UCSD-AML1 (cell line): Measurements from ENCODE around the gene RASSF3.

Source experiments
- DNase-seq: peaks from one replicate; lab custom pipeline; 2025; ENCODE audit not compliant: unreplicated experiment; lab: John Stamatoyannopoulos, UW

RASSF3 gene

GRCh38 chr12:64718649-64719048 is 108.4 kb downstream of the RASSF3 start:
- no peak for DNase-seq

GRCh38 chr12:64720884-64721283 is 110.6 kb downstream of the RASSF3 start:
- no peak for DNase-seq

DNA sequence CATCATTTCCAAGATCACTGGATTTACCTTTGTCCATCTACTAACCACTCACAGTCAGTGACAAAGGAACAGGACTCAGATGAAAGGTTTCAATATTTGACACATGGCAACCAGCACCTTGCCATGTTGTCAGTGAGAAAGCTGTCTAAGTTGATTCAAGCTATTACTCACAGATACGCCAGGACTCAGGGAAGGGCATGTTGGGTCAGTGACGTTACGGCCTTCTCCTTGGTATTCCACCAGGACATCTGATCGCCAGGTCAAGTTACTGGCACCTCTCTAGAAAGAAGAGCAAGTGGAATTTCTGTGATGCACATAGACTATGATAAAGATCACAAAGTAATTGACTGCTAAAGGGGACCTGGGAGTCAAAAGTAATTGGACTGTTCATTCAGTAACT is 112.5 kb downstream of the RASSF3 start:
- no peak for DNase-seq

- no peak for DNase-seq
Observed at GRCh38 chr12:64723630-64724029, 113.3 kb downstream of the RASSF3 start.

DNA sequence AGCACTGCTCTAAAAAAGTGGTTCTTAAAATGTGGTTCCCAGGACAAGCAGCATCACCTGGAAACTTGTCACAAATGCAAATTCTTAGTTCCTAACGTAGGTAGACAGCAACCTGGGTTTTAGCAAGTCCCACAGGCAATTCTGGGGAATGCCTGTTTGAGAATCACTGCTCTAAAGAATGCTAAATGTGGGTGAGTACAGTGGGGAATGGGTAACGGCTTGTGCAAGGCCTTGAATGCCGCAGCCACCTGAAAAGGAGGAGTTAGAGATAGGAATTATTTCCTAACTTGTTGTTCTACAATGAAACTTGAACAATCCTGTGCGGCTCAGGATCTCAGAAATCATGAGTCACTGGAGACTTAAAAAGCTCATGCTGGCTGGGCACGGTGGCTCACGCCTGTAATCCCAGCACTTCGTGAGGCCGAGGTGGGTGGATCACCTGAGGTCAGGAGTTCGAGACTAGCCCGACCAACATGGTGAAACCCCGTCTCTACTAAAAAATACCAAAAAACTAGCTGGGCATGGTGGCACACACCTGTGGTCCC is 114.0 kb downstream of the RASSF3 start:
- DNase-seq = no peak

DNA sequence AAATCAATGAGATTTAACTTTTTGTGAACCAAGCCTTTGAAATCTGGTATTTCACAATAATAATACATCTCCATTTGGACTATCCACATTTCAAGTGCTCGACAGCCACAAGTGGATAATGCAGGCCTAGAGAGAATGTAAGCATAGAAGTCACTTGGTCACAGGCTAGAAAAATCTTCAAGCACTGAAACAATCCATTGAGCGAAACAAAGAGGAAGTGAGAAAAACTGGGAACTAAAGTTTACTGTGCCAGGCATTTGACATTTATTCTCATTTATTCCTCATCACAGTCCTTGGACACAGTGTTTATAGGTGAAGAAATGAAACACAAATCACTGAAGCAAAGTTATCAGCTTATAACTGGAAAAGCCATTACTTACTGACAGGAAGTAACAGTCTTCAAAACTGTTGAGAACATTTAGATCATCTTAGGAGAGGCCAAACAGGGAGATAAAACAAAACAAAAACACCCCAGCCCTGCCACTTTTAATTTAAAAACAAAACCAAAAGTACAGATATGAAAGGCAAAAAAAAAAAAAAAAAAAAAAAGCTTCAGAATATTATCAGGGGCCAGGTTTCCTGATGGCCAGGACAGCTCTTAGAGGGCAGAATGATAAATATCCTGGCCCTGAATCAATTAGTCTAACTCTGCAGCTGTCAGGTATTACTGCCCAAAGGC is 119.8 kb downstream of the RASSF3 start:
- no peak for DNase-seq

- DNase-seq = no peak
Observed at GRCh38 chr12:64730588-64730969, 120.3 kb downstream of the RASSF3 start.

DNA sequence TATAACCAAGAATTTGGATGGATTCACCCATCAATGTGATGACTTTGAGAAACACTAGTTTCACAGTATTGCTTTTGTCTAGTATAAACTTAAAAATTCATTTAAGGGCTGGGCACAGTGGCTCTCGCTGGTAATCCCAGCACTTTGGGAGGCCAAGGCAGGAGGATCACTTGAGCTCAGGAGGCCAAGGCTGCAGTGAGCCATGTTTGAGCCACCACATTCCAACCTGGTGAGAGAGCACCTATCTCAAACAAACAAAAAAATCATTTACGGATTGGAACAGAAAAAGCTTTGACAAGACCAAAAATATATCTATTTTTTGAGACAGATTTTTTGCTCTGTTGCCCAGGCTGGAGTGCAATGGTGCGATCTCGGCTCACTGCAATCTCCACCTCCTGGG is 121.4 kb downstream of the RASSF3 start:
- no peak for DNase-seq

GRCh38 chr12:64733857-64734256 is 123.6 kb downstream of the RASSF3 start:
- no peak for DNase-seq

GRCh38 chr12:64735442-64735841 is 125.1 kb downstream of the RASSF3 start:
- no peak for DNase-seq

GRCh38 chr12:64736771-64737170 is 126.5 kb downstream of the RASSF3 start:
- no peak for DNase-seq

DNA sequence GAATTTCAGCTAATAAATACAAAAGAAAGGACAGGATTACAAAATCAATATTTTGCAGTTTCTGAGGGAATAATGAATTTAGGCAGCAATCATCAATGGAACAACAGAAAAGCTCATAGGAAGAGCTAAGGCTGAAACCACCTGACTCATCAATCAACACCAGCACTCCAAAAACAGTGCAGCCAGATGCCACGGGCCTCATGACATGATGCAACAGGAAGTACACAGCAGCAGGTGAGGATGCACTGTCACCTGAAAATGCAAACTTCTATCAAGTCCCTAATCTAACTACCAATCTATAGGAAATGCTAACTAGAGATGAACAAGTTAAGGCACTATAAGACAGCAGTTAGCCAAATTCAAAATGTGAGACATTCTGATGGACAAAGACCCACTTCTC is 127.2 kb downstream of the RASSF3 start:
- no peak for DNase-seq

DNA sequence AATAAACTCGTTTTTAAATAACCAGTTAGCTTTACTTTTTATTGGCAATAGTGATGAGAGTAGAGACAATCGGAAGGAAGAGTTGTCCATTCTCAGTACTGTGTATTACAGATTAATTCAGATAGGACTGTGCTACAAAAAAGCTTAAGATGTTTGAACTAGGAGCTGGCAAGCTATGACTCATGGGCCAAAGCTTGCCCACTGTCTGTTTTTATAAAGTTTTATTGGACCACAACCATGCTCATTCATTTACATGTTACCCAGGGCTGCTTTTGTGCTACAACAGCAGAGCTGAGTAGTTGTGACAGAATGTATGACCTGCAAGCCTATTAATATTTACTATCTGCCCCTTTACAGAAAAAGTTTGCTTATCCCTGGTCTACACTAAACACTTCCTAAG is 129.5 kb downstream of the RASSF3 start:
- no peak for DNase-seq

DNA sequence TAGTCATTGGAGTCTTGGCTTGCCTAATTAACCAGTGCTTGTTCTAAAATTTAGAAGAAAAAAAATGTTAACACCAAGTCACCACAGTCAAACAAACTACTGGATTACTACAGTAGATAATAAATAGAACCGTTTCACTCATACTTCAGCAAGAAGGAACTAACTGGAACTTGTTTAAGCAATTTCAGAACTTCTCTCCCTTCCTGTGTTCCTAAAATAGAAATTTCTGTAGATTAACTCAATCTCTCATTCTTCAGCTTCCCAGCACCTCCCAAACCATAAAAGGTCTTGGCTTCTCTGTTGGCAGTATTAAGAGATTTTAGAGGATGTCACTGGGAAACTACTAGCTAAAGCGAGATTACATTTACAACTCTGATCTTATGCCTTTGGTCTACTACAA is 130.4 kb downstream of the RASSF3 start:
- no peak for DNase-seq

GRCh38 chr12:64742416-64742815 is 132.1 kb downstream of the RASSF3 start:
- no peak for DNase-seq

DNA sequence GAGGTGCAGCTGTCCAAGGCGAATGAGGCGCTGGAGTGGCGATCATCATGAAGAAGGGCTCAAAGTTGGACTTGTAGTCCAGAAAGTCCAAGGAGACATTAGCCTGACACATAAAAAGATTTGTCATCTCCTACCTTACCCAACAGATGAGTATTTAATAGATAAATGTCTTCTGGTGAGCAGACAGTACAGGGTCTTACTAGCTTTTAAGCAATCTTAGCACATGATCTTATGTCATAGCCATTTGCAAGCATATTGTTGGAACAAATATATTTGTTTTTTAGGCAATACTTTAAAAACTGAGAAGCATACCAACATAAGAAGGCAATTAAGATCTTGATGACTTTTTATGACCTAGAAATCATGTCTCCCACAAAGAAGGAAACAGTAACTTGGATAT is 132.9 kb downstream of the RASSF3 start:
- DNase-seq = no peak

GRCh38 chr12:64744422-64745258 is 134.3 kb downstream of the RASSF3 start:
- DNase-seq = no peak

DNA sequence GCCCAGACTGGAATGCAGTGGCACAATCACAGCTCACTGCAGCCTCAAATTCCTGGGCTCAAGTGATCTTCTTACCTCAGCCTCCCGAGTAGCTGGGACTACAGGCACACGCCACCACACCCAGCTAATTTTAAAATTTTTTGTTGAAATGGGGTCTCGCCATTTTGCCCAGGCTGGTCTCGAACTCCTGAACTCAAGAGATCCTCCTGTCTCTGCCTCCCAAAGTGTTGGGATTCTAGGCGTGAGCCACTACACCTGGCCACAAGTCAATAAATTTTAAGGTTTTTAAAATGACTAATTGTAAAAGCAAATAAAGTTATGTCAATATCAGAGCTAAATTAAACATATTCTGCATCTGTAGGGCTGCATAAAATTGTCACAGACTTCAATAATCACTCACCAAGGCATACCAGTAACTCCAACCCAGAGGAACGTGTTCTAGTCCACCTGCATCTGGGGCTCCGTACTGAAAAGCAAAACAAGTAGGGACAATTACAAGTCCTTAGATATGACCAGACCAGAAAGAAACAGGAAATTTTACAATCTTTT is 135.0 kb downstream of the RASSF3 start:
- DNase-seq = no peak

- no peak for DNase-seq
Observed at GRCh38 chr12:64745980-64746379, 135.7 kb downstream of the RASSF3 start.

DNA sequence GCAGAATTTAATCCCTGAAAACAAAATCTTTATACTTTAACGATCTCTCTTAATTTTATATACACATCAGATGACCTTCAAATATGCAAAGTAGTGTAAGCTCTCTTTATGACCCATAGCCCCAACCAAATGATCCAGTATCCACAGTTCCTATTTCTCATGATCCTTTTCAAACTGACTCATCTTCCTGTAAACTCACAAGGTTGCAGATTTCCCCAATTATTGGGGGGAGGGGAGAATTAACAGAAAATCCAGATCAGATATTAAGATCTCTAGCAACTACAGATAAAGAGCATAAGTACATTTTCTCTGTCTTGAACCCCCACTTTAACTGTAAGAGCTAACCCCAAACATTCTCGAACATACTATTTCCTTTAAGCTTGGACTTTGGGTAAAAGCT is 136.4 kb downstream of the RASSF3 start:
- DNase-seq = no peak
